PC-9 (cell line): Measurements from ENCODE around the gene ATXN7L2. TPM values are rescaled to one million over a fixed set of nuclear protein-coding genes. Genes with fewer than 3 reads are reported as not detected.

Source experiments
- BruUV-seq: library from RNA; stranded (reverse); fragments of 400-500 nt; replicated peaks from 2 replicates; lab custom pipeline; 2021; lab: Mats Ljungman, UMichigan
- CTCF ChIA-PET: fragments of 300-600 bp; sonication (Branson Sonifier 250); formaldehyde crosslinking; loops from one replicate; lab custom pipeline; 2022; ENCODE audit warnings: antibody characterized with exemption; lab: Charles Lee
- POLR2A ChIA-PET: fragments of 300-600 bp; sonication (Branson Sonifier 250); formaldehyde crosslinking; loops from one replicate; lab custom pipeline; 2022; ENCODE audit warnings: antibody characterized with exemption; ENCODE audit not compliant: unreplicated experiment; lab: Charles Lee
- DNase-seq, 2 experiments: peaks; one replicate each; pipeline versions ENCODE4 v3.0.0 to v3.0.0-alpha.2; 2015 to 2022; ENCODE audit warnings: mixed read lengths in 1 of 2
- H2AFZ ChIP-seq: fragments of 200-600 bp; sonication (generic); 2 replicates; pipeline ENCODE4 v1.8.1; 2017; ENCODE audit warnings: antibody characterized with exemption
- H3F3A ChIP-seq: fragments of 200-600 bp; sonication (generic); 2 replicates; pipeline ENCODE4 v1.8.1; 2017; ENCODE audit warnings: antibody characterized with exemption, mild to moderate bottlenecking, low read depth; ENCODE audit not compliant: insufficient read depth
- H3K27ac ChIP-seq: fragments of 200-600 bp; sonication (generic); 2 replicates; pipeline ENCODE4 v1.6.1; 2016; ENCODE audit warnings: mixed run types
- H3K27me3 ChIP-seq: fragments of 200-600 bp; sonication (generic); 2 replicates; pipeline ENCODE4 v1.6.1; 2016; ENCODE audit warnings: low read depth, mixed run types; ENCODE audit not compliant: insufficient read depth
- H3K36me3 ChIP-seq: fragments of 200-600 bp; sonication (generic); 2 replicates; pipeline ENCODE4 v1.6.1; 2016; ENCODE audit warnings: low read depth, mixed run types
- H3K4me1 ChIP-seq: fragments of 200-600 bp; sonication (generic); replicated peaks from 2 replicates; pipeline ENCODE4 v1.6.1; 2016; ENCODE audit warnings: mixed run types; ENCODE audit not compliant: insufficient read depth
- H3K4me2 ChIP-seq: fragments of 200-600 bp; sonication (generic); 2 replicates; pipeline ENCODE4 v1.6.1; 2017; ENCODE audit warnings: mixed run types
- H3K4me3 ChIP-seq: fragments of 200-600 bp; sonication (generic); 2 replicates; pipeline ENCODE4 v1.6.1; 2016; ENCODE audit warnings: mixed run types
- H3K79me2 ChIP-seq: fragments of 200-600 bp; sonication (generic); 2 replicates; pipeline ENCODE4 v1.6.1; 2017; ENCODE audit warnings: low read depth, mixed run types
- H3K9me2 ChIP-seq: fragments of 200-600 bp; sonication (generic); 2 replicates; pipeline ENCODE4 v1.8.1; 2017; ENCODE audit warnings: mild to moderate bottlenecking; ENCODE audit not compliant: insufficient read depth
- H3K9me3 ChIP-seq: fragments of 200-600 bp; sonication (generic); 2 replicates; pipeline ENCODE4 v1.8.1; 2016; ENCODE audit warnings: low read depth; ENCODE audit not compliant: insufficient read depth
- H4K20me1 ChIP-seq: fragments of 200-600 bp; sonication (generic); 2 replicates; pipeline ENCODE4 v1.8.1; 2017; ENCODE audit not compliant: insufficient read depth
- CTCF ChIP-seq: fragments of 200-600 bp; sonication (generic); conservative IDR thresholded peaks from 2 replicates; pipeline ENCODE4 v1.6.1; 2017; ENCODE audit warnings: mixed run types, antibody characterized with exemption, mild to moderate bottlenecking, moderate library complexity
- EZH2 ChIP-seq: fragments of 200-600 bp; sonication (generic); IDR thresholded peaks from 2 replicates; pipeline ENCODE4 v1.8.0; 2017; ENCODE audit warnings: antibody characterized with exemption, low read depth
- intact Hi-C: fragments of 100-400 bp; cut with micrococcal nuclease; formaldehyde crosslinking; loops from one replicate; pipeline ENCODE4 v1.10.0; 2022; ENCODE audit not compliant: unreplicated experiment
- total RNA-seq: library from RNA; stranded (reverse); gene quantifications from 2 replicates; pipeline ENCODE4 v1.2.3, GENCODE V29; 2021

ATXN7L2 gene
- total RNA-seq, 1 experiment from 2014 or later: 4.7 TPM

GRCh38 chr1:109478806-109479205 is 4.9 kb upstream of the ATXN7L2 start:
- no peak overlapping the region for H2AFZ ChIP-seq
- no peaks in the 10 kb centered on the region for H4K20me1 ChIP-seq
- H3K4me3 ChIP-seq: no peak overlapping the region
- H3K27me3 ChIP-seq: peaks cover 74% of the 10 kb centered on the region
- no TSS peak for BruUV-seq
- H3K27ac ChIP-seq: no peak overlapping the region
- no peaks in the 10 kb centered on the region for H3F3A ChIP-seq
- intact Hi-C loops: no loop called here
- POLR2A ChIA-PET: no interaction called here
- peaks cover 12% of the 10 kb centered on the region for H3K4me1 ChIP-seq
- no peak; the same call in 1 of the 2 replicates for TF ChIP-seq CTCF
- TF ChIP-seq EZH2: no peak
- H3K9me2 ChIP-seq: no peaks in the 10 kb centered on the region
- CTCF ChIA-PET: no interaction called here
- peak; percentile 53 to 67 for DNase-seq
- no peaks in the 10 kb centered on the region for H3K36me3 ChIP-seq
- no peaks in the 10 kb centered on the region for H3K79me2 ChIP-seq
- no peaks in the 10 kb centered on the region for H3K9me3 ChIP-seq
- no peak overlapping the region for H3K4me2 ChIP-seq

- Histone ChIP-seq H3K79me2 (no peaks in the 10 kb centered on the region), H3F3A (no peaks in the 10 kb centered on the region), H3K36me3 (no peaks in the 10 kb centered on the region), H3K4me1 (peaks cover 12% of the 10 kb centered on the region), H3K4me3 (no peak overlapping the region), H2AFZ (no peak overlapping the region), H3K27me3 (peaks cover 69% of the 10 kb centered on the region), H4K20me1 (no peaks in the 10 kb centered on the region), H3K9me2 (no peaks in the 10 kb centered on the region), H3K9me3 (no peaks in the 10 kb centered on the region), H3K4me2 (no peak overlapping the region), H3K27ac (no peak overlapping the region)
- no TSS peak for BruUV-seq
- POLR2A ChIA-PET: no interaction called here
- intact Hi-C loops: no loop called here
- no peak for DNase-seq
- no peak for TF ChIP-seq EZH2
- no peak for TF ChIP-seq CTCF
- CTCF ChIA-PET: no interaction called here
Measured at GRCh38 chr1:109479311-109479710, 4.4 kb upstream of the ATXN7L2 start.

GRCh38 chr1:109479901-109480300 is 3.8 kb upstream of the ATXN7L2 start:
- H3K36me3 ChIP-seq: no peaks in the 10 kb centered on the region
- no peak overlapping the region for H2AFZ ChIP-seq
- no peak for DNase-seq
- no peak overlapping the region for H3K4me3 ChIP-seq
- H3K9me3 ChIP-seq: no peaks in the 10 kb centered on the region
- H3K27me3 ChIP-seq: peaks cover 63% of the 10 kb centered on the region
- peaks cover 17% of the 10 kb centered on the region for H3K4me1 ChIP-seq
- no peaks in the 10 kb centered on the region for H3F3A ChIP-seq
- no TSS peak for BruUV-seq
- intact Hi-C loops: no loop called here
- CTCF ChIA-PET: no interaction called here
- no peaks in the 10 kb centered on the region for H4K20me1 ChIP-seq
- H3K27ac ChIP-seq: no peak overlapping the region
- TF ChIP-seq CTCF (no peak), EZH2 (no peak)
- no peaks in the 10 kb centered on the region for H3K9me2 ChIP-seq
- H3K4me2 ChIP-seq: no peak overlapping the region
- no peaks in the 10 kb centered on the region for H3K79me2 ChIP-seq
- POLR2A ChIA-PET: no interaction called here
